HepG2 (cell line): ENCODE data around the gene SBNO2. TPM values are rescaled to one million over a fixed set of nuclear protein-coding genes. Genes with fewer than 3 reads are reported as not detected.

Source experiments
- CENPT ChIP-seq: sonication (generic); formaldehyde crosslinking; IDR thresholded peaks from 2 replicates; pipeline ENCODE4 v1.8.0; 2022; ENCODE audit warnings: low read depth, mild to moderate bottlenecking, moderate library complexity, missing genetic modification reagents
- MYC ChIP-seq: sonication (generic); formaldehyde crosslinking; IDR thresholded peaks from 2 replicates; pipeline ENCODE4 v1.9.0; 2021; ENCODE audit warnings: missing genetic modification reagents, borderline replicate concordance
- PHF8 ChIP-seq: sonication (generic); formaldehyde crosslinking; IDR thresholded peaks from 2 replicates; pipeline ENCODE4 v1.5.0; 2020; ENCODE audit warnings: missing genetic modification reagents
- SIN3A ChIP-seq: IDR thresholded peaks from 2 replicates; pipeline ENCODE4 v1.6.1; 2011; ENCODE audit warnings: low read depth, mild to moderate bottlenecking, control low read depth, low read length, borderline replicate concordance
- SMARCE1 ChIP-seq: fragments of 450-650 bp; IDR thresholded peaks from 2 replicates; pipeline ENCODE4 v1.6.1; 2017; ENCODE audit warnings: borderline replicate concordance
- TP53 ChIP-seq: sonication (generic); formaldehyde crosslinking; conservative IDR thresholded peaks from 2 replicates; pipeline ENCODE4 v1.4.0; 2020; ENCODE audit warnings: missing genetic modification reagents
- ZNF530 ChIP-seq: sonication (generic); formaldehyde crosslinking; IDR thresholded peaks from 2 replicates; pipeline ENCODE4 v1.5.0; 2020; ENCODE audit warnings: low read depth, mild to moderate bottlenecking, missing genetic modification reagents
- ZNF605 ChIP-seq: sonication (generic); formaldehyde crosslinking; IDR thresholded peaks from 2 replicates; pipeline ENCODE4 v1.8.0; 2022; ENCODE audit warnings: mild to moderate bottlenecking, missing genetic modification reagents
- ZSCAN25 ChIP-seq: sonication (generic); formaldehyde crosslinking; IDR thresholded peaks from 2 replicates; pipeline ENCODE4 v1.8.0; 2022; ENCODE audit warnings: mild to moderate bottlenecking, missing genetic modification reagents
- polyA plus RNA-seq, 8 experiments: library from polyadenylated mRNA; depleted of rRNA in 3 of 8; stranded (reverse) in 7 of 8; unstranded in 1 of 8; fragments of >200 nt; fragmentation: Illumina TruSeq in 4 of 8; extraction: Trizol in 4 of 8; gene quantifications; 2 replicates each; pipeline versions ENCODE4 v1.2.1 to v1.2.3, GENCODE V29; 2011 to 2016; ENCODE audit warnings: low read depth in 4 of 8, missing spikeins in 1 of 8, mixed read lengths in 1 of 8; ENCODE audit not compliant: insufficient read depth in 1 of 8
- total RNA-seq, 5 experiments: library from RNA; depleted of rRNA; stranded (reverse); fragments of >200 nt; fragmentation: Illumina TruSeq; extraction: Trizol; gene quantifications; 2 replicates each; pipeline ENCODE4 v1.2.3, GENCODE V29; 2016; ENCODE audit warnings: low read depth in 1 of 5
- TF ChIP-seq, protein P1 (sequence below): sonication (generic); formaldehyde crosslinking; IDR thresholded peaks from 2 replicates; pipeline ENCODE4 v1.4.0; 2020; ENCODE audit warnings: missing genetic modification reagents, borderline replicate concordance
- TF ChIP-seq, protein P2 (sequence below): sonication (generic); formaldehyde crosslinking; IDR thresholded peaks from 2 replicates; pipeline ENCODE4 v1.8.0; 2022; ENCODE audit warnings: missing genetic modification reagents, mild to moderate bottlenecking, inconsistent platforms, borderline replicate concordance
- TF ChIP-seq, protein P3 (sequence below): IDR thresholded peaks from 2 replicates; pipeline ENCODE4 v1.6.1; 2012; ENCODE audit warnings: low read depth, low read length, improper control_type of control experiment
- TF ChIP-seq, protein P4 (sequence below): sonication (generic); formaldehyde crosslinking; IDR thresholded peaks from 2 replicates; pipeline ENCODE4 v1.4.0; 2020; ENCODE audit warnings: missing genetic modification reagents, low read depth, mild to moderate bottlenecking, borderline replicate concordance
- TF ChIP-seq, protein P5 (sequence below): sonication (generic); formaldehyde crosslinking; conservative IDR thresholded peaks from 2 replicates; pipeline ENCODE4 v1.4.0; 2020; ENCODE audit warnings: mild to moderate bottlenecking, missing genetic modification reagents, moderate library complexity

Gene SBNO2
- total and polyA plus RNA-seq, 2 of the 13 experiments (the other 11 are each of a cell fraction or from before 2014, with no cell fraction given): 8.6 to 10.4 TPM

DNA sequence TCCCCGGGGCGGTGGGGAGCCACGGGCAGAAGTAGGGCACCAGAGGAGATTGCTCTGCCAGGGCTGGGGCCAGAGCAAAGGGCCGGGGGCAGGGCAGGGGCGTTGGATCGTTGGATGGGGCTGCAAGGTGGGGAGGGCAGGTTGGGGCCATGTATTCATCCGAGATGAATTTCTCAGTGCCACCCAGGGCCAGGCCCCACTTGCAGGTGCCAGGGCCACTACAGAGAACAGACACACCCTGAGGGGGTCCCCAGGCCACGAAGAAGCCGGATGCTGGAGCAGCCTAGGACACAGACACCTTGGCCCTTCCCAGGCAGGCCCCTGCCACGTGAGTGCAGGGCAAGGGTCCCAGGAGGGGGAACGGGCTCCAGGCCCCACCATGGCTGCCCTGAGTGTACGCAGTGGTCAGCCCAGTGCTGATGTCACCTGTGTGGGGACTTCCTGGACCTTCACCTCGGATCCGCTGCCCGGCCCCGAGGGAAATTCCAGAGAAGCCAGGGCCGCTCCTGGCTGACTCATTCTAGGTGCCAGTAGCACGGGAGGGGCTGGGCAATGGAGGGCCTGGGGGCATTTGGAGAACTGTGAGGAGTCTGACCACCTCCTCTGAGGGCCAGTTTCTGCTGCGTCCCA is 9.6 kb upstream of the SBNO2 start (continued):
- TF ChIP-seq, protein P1, sequence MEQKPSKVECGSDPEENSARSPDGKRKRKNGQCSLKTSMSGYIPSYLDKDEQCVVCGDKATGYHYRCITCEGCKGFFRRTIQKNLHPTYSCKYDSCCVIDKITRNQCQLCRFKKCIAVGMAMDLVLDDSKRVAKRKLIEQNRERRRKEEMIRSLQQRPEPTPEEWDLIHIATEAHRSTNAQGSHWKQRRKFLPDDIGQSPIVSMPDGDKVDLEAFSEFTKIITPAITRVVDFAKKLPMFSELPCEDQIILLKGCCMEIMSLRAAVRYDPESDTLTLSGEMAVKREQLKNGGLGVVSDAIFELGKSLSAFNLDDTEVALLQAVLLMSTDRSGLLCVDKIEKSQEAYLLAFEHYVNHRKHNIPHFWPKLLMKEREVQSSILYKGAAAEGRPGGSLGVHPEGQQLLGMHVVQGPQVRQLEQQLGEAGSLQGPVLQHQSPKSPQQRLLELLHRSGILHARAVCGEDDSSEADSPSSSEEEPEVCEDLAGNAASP (CRISPR knock-in tag): peak; percentile 33; the same call in 1 of the 2 replicates
- TF ChIP-seq, protein P2, sequence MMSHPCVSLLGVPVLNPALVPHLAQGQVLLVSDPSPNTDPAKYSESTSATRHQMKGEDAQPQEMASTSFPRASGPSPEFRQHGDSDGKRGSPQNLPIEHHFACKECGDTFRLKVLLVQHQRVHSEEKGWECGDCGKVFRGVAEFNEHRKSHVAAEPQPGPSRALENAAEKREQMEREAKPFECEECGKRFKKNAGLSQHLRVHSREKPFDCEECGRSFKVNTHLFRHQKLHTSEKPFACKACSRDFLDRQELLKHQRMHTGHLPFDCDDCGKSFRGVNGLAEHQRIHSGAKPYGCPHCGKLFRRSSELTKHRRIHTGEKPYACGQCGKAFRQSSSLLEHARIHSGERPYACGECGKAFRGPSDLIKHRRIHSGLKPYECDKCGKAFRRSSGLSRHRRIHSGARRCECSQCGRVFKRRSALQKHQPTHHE (CRISPR knock-in tag): no peak
- TF ChIP-seq, protein P3, sequence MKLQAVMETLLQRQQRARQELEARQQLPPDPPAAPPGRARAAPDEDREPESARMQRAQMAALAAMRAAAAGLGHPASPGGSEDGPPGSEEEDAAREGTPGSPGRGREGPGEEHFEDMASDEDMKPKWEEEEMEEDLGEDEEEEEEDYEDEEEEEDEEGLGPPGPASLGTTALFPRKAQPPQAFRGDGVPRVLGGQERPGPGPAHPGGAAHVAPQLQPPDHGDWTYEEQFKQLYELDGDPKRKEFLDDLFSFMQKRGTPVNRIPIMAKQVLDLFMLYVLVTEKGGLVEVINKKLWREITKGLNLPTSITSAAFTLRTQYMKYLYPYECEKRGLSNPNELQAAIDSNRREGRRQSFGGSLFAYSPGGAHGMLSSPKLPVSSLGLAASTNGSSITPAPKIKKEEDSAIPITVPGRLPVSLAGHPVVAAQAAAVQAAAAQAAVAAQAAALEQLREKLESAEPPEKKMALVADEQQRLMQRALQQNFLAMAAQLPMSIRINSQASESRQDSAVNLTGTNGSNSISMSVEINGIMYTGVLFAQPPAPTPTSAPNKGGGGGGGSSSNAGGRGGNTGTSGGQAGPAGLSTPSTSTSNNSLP: peak; percentile 21; the same call in 1 of the 2 replicates
- TF ChIP-seq CENPT (CRISPR knock-in tag): no peak
- no peak for TF ChIP-seq SIN3A
- no peak for TF ChIP-seq SMARCE1
- peak; percentile 60; the same call in 1 of the 2 replicates for TF ChIP-seq MYC (CRISPR knock-in tag)
- no peak for TF ChIP-seq TP53 (CRISPR knock-in tag)
- TF ChIP-seq, protein P4, sequence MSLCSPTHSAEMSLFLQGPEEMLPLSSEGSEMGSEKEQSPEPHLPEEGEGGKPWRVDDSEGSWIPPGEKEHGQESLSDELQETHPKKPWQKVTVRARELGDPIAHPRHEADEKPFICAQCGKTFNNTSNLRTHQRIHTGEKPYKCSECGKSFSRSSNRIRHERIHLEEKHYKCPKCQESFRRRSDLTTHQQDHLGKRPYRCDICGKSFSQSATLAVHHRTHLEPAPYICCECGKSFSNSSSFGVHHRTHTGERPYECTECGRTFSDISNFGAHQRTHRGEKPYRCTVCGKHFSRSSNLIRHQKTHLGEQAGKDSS (CRISPR knock-in tag): no peak
- 0 out of 2 replicates have a peak, but pooled peaks have one; percentile 39 for TF ChIP-seq PHF8 (CRISPR knock-in tag)
- TF ChIP-seq, protein P5, sequence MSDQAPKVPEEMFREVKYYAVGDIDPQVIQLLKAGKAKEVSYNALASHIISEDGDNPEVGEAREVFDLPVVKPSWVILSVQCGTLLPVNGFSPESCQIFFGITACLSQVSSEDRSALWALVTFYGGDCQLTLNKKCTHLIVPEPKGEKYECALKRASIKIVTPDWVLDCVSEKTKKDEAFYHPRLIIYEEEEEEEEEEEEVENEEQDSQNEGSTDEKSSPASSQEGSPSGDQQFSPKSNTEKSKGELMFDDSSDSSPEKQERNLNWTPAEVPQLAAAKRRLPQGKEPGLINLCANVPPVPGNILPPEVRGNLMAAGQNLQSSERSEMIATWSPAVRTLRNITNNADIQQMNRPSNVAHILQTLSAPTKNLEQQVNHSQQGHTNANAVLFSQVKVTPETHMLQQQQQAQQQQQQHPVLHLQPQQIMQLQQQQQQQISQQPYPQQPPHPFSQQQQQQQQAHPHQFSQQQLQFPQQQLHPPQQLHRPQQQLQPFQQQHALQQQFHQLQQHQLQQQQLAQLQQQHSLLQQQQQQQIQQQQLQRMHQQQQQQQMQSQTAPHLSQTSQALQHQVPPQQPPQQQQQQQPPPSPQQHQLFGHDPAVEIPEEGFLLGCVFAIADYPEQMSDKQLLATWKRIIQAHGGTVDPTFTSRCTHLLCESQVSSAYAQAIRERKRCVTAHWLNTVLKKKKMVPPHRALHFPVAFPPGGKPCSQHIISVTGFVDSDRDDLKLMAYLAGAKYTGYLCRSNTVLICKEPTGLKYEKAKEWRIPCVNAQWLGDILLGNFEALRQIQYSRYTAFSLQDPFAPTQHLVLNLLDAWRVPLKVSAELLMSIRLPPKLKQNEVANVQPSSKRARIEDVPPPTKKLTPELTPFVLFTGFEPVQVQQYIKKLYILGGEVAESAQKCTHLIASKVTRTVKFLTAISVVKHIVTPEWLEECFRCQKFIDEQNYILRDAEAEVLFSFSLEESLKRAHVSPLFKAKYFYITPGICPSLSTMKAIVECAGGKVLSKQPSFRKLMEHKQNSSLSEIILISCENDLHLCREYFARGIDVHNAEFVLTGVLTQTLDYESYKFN (CRISPR knock-in tag): peak; percentile 70
- TF ChIP-seq ZNF605 (CRISPR knock-in tag): peak; percentile 59
- no peak for TF ChIP-seq ZNF530 (CRISPR knock-in tag)
- no peak for TF ChIP-seq ZSCAN25 (CRISPR knock-in tag)
